Measurements from ENCODE around the gene NTM.

DNA sequence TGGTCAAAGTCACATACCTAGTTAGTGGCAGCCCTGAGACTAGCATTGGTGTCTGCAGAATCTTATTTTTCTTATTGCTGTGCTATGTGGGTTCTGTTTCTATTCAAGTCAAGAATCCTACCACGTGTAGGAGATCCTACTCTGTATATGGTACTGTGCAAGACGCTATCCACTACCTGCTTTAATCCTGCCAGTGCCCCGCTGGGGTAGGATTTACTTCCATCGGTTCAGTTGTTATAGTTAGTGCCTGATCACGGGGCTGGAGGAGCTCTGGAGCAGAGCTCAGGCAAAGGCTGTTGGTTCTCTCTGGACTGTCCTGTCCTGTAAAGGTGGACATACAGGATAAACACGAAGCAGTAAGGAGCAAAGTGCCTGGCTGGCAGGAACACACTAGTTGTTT lies 167.9 kb downstream of the NTM start:
- no peak for TF ChIP-seq CTCF (IDR thresholded peaks at IDR 0.05; ENCODE audit: low read depth, low read length)
- TF ChIP-seq EZH2phosphoT487 (IDR thresholded peaks at IDR 0.05; ENCODE audit: low read depth) = no peak

Measured in OCI-LY3 (cell line).